B cell (primary cell): ENCODE data around the gene SSH3. TPM values are rescaled to one million over a fixed set of nuclear protein-coding genes. Genes with fewer than 3 reads are reported as not detected.

Experiments used
- ATAC-seq: fragments of 200-7000 bp; cut with Tn5 transposase; one replicate; pipeline ENCODE4 v1.10.0; 2021; ENCODE audit warnings: low read depth, mild to moderate bottlenecking, moderate number of reproducible peaks, moderate library complexity
- CTCF ChIA-PET: fragments of 350-600 bp; sonication (Branson Sonifier 250); formaldehyde crosslinking; loops from one replicate; lab custom pipeline; 2021; ENCODE audit warnings: antibody characterized with exemption, inconsistent platforms; lab: Charles Lee
- POLR2A ChIA-PET: fragments of 350-600 bp; sonication (Branson Sonifier 250); formaldehyde crosslinking; loops from one replicate; lab custom pipeline; 2021; ENCODE audit warnings: antibody characterized with exemption; lab: Charles Lee
- DNase-seq: peaks from one replicate; pipeline ENCODE4 v3.0.0; 2013
- H2AFZ ChIP-seq: 2 replicates; pipeline ENCODE4 v1.6.1; 2012; ENCODE audit warnings: mild to moderate bottlenecking, low read depth, low read length; ENCODE audit not compliant: insufficient read depth, poor library complexity, severe bottlenecking
- H3K27ac ChIP-seq, 2 donors: 1 replicate in 1 of 2; 2 replicates in 1 of 2; pipeline ENCODE4 v1.5.1; 2012 to 2013; ENCODE audit warnings: low read length in 2 of 2, mild to moderate bottlenecking in 2 of 2, moderate library complexity in 1 of 2
- H3K27me3 ChIP-seq, 4 experiments: fragments of 200-600 bp in 1 of 4; sonication (generic) in 1 of 4; replicated peaks in 1 of 4; 1 replicate in 2 of 4; 2 replicates in 2 of 4; pipeline versions ENCODE4 v1.6.1 to v1.7.0; 2013 to 2016; ENCODE audit warnings: low read length in 3 of 4, mild to moderate bottlenecking in 2 of 4, mixed read lengths in 1 of 4, moderate library complexity in 1 of 4; ENCODE audit not compliant: insufficient read depth in 4 of 4, control insufficient read depth in 3 of 4; ENCODE audit errors: control extremely low read depth in 1 of 4
- H3K36me3 ChIP-seq, 2 experiments: replicated peaks in 1 of 2; 1 replicate in 1 of 2; 2 replicates in 1 of 2; pipeline versions ENCODE4 v1.6.1 to v1.7.1; 2013; ENCODE audit warnings: low read length in 1 of 2; ENCODE audit not compliant: insufficient read depth in 2 of 2, control insufficient read depth in 1 of 2; ENCODE audit errors: control extremely low read depth in 1 of 2, extremely low read depth in 1 of 2
- H3K4me1 ChIP-seq, 2 donors: fragments of 200-600 bp in 1 of 2; sonication (generic) in 1 of 2; 1 replicate in 1 of 2; 2 replicates in 1 of 2; pipeline versions ENCODE4 v1.5.1 to v1.6.1; 2013 to 2017; ENCODE audit warnings: low read length in 2 of 2; ENCODE audit not compliant: control insufficient read depth in 2 of 2, insufficient read depth in 2 of 2
- H3K4me2 ChIP-seq: replicated peaks from 2 replicates; pipeline ENCODE3; 2012; ENCODE audit warnings: mild to moderate bottlenecking, low read depth, low read length; ENCODE audit not compliant: poor library complexity, severe bottlenecking
- H3K4me3 ChIP-seq, 5 experiments: fragments of 200-600 bp in 1 of 5; sonication (generic) in 1 of 5; 1 replicate in 3 of 5; 2 replicates in 2 of 5; pipeline versions ENCODE4 v1.5.1 to v1.7.0; 2011 to 2016; ENCODE audit warnings: low read length in 4 of 5, mild to moderate bottlenecking in 4 of 5, low read depth in 2 of 5, control low read depth in 1 of 5, moderate library complexity in 1 of 5; ENCODE audit not compliant: insufficient read depth in 1 of 5; ENCODE audit errors: control extremely low read depth in 1 of 5, extremely low read depth in 1 of 5
- H3K79me2 ChIP-seq: fragments of 200-600 bp; sonication (generic); one replicate; pipeline ENCODE4 v1.6.0; 2016; ENCODE audit warnings: low read length; ENCODE audit not compliant: control insufficient read depth, insufficient read depth
- H3K9ac ChIP-seq: fragments of 200-600 bp; sonication (generic); 2 replicates; pipeline ENCODE4 v1.6.1; 2017; ENCODE audit warnings: mild to moderate bottlenecking, low read length, moderate library complexity
- H3K9me3 ChIP-seq, 3 donors: one replicate each; pipeline versions ENCODE4 v1.6.1 to v1.7.1; 2013; ENCODE audit warnings: low read length in 2 of 3; ENCODE audit not compliant: control insufficient read depth in 2 of 3, insufficient read depth in 1 of 3; ENCODE audit errors: control extremely low read depth in 1 of 3
- H4K20me1 ChIP-seq: 2 replicates; pipeline ENCODE4 v1.6.0; 2012; ENCODE audit warnings: mild to moderate bottlenecking, low read length; ENCODE audit not compliant: insufficient read depth, control insufficient read depth, poor library complexity, severe bottlenecking
- H3K27ac Mint-ChIP-seq: one replicate; pipeline ENCODE4 v1.8.0; 2021; ENCODE audit warnings: mixed read lengths
- H3K27me3 Mint-ChIP-seq: one replicate; pipeline ENCODE4 v1.8.0; 2021; ENCODE audit warnings: mixed read lengths
- H3K4me1 Mint-ChIP-seq: one replicate; pipeline ENCODE4 v1.8.0; 2021; ENCODE audit warnings: mixed read lengths
- H3K4me3 Mint-ChIP-seq: one replicate; pipeline ENCODE4 v1.8.0; 2021; ENCODE audit warnings: mixed read lengths
- H3K9me3 Mint-ChIP-seq: one replicate; pipeline ENCODE4 v1.8.0; 2022; ENCODE audit warnings: mixed read lengths; ENCODE audit not compliant: insufficient read depth
- CTCF ChIP-seq: fragments of 200-600 bp; IDR thresholded peaks from one replicate; pipeline ENCODE4 v1.8.0; 2022; ENCODE audit warnings: antibody characterized with exemption, mild to moderate bottlenecking
- EZH2 ChIP-seq: IDR thresholded peaks from 2 replicates; pipeline ENCODE4 v1.6.1; 2012; ENCODE audit warnings: borderline replicate concordance, low read depth, mild to moderate bottlenecking, moderate library complexity, low read length; ENCODE audit not compliant: insufficient read depth, poor library complexity, severe bottlenecking
- WGBS: methylation state at CpG from one replicate; pipeline ENCODE4 v1.1.5; 2013; ENCODE audit warnings: missing lambda C conversion rate; ENCODE audit not compliant: insufficient coverage; 5-methylcytosine and 5-hydroxymethylcytosine counted together
- intact Hi-C: fragments of 100-400 bp; cut with micrococcal nuclease; formaldehyde crosslinking; loops from one replicate; pipeline ENCODE4 v1.10.0; 2022
- polyA plus RNA-seq: library from polyadenylated mRNA; depleted of rRNA; stranded (reverse); fragments of >200 nt; gene quantifications from 2 replicates; pipeline ENCODE4 v1.2.3, GENCODE V29; 2012
- total RNA-seq, 2 donors: library from RNA; stranded (reverse); fragments of 120-200 nt in 1 of 2; gene quantifications; 1 replicate in 1 of 2; 2 replicates in 1 of 2; pipeline versions ENCODE4 v1.2.3 to v1.2.4, GENCODE V29; 2013 to 2022

SSH3 gene
- total and polyA plus RNA-seq, 2 donors (not counting 1 experiment from before 2014, with no cell fraction given): 4.0 to 7.2 TPM

DNA sequence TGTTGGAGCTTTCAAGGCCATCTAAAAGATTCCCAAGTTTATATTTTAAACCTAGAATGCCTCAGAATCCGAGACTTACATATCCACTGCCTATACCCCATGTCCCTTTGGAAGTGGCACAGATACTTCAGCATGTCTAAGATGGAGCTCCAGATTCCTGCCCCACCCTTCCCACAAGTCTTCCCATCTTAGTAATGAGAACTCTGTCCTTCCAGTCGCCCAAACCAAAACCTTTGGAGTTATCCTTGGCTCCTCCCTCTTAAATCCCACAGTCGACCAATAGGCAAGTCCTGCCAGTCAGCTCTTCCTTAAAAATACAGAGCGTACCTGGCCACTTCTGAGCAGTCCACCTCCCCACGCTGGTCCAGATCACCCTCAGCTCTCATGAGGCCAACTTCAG, 45.7 kb downstream of the SSH3 start:
- TF ChIP-seq EZH2: no peak
- TF ChIP-seq CTCF: no peak
- Histone ChIP-seq H3K9me3 (no peaks in the 10 kb centered on the region), H4K20me1 (peaks cover 20% of the 10 kb centered on the region), H3K4me2 (peak overlapping the region; percentile 57), H3K9ac (no peak overlapping the region), H3K27me3 (no peaks in the 10 kb centered on the region), H2AFZ (no peak overlapping the region), H3K4me1 (peaks cover 70 to 88% of the 10 kb centered on the region in 2 donors), H3K79me2 (peaks cover 60% of the 10 kb centered on the region), H3K36me3 (peaks cover 0 to 9% of the 10 kb centered on the region in 2 experiments), H3K27ac (peak overlapping the region in 1 of 2 donors; percentile 65), H3K4me3 (no peak overlapping the region)
- ATAC-seq (no peak), DNase-seq (no peak)
- Mint-ChIP-seq H3K27me3 (no peaks in the 10 kb centered on the region), H3K4me3 (no peak overlapping the region), H3K9me3 (no peaks in the 10 kb centered on the region), H3K4me1 (peaks cover 78% of the 10 kb centered on the region), H3K27ac (peak overlapping the region; percentile 84)
- intact Hi-C loops: loop anchor here (10.0 kb wide), 1 partner anchor 234 kb away; the partner anchor contains the start of gene KDM2A
- 95% methylated on average over 5 of the region's 5 CpGs for WGBS
- ChIA-PET POLR2A (interaction anchor here (0.6 to 0.7 kb wide), 4 partner anchors 11 to 32 kb away, joined by 3 to 4 read pairs (median 4); partner anchors contain the start of gene CLCF1), CTCF (interaction anchor here (1.2 to 39.5 kb wide), 5 partner anchors 23 to 109 kb away, joined by 3 to 2379 read pairs (median 4); partner anchors contain the start of genes ANKRD13D, CLCF1, POLD4 and RAD9A)

GRCh38 chr11:67349457-67349856, 46.1 kb downstream of the SSH3 start:
- Mint-ChIP-seq H3K4me3 (peak overlapping the region; percentile 65), H3K27ac (peak overlapping the region; percentile 84), H3K9me3 (no peaks in the 10 kb centered on the region), H3K4me1 (peaks cover 79% of the 10 kb centered on the region), H3K27me3 (no peaks in the 10 kb centered on the region)
- ChIA-PET CTCF (interaction anchor here (1.0 to 39.5 kb wide), 6 partner anchors 22 to 109 kb away, joined by 3 to 2379 read pairs (median 4); partner anchors contain the start of genes ANKRD13D, CLCF1, POLD4 and RAD9A), POLR2A (interaction anchor here (0.7 to 1.2 kb wide), 4 partner anchors 22 to 32 kb away, joined by 3 to 7 read pairs (median 4); partner anchors contain the start of gene CLCF1)
- intact Hi-C loops: loop anchor here (10.0 kb wide), 1 partner anchor 235 kb away; the partner anchor contains the start of gene KDM2A
- no peaks in the 10 kb centered on the region for H3K27me3 ChIP-seq
- no peaks in the 10 kb centered on the region for H3K9me3 ChIP-seq
- peaks cover 20% of the 10 kb centered on the region for H4K20me1 ChIP-seq
- H3K79me2 ChIP-seq: peaks cover 60% of the 10 kb centered on the region
- WGBS: 94% methylated on average over 2 of the region's 2 CpGs
- peaks cover 0 to 9% of the 10 kb centered on the region in 2 experiments for H3K36me3 ChIP-seq
- H2AFZ ChIP-seq: no peak overlapping the region
- ATAC-seq (no peak), DNase-seq (no peak)
- no peak overlapping the region for H3K9ac ChIP-seq
- peaks cover 70 to 88% of the 10 kb centered on the region in 2 donors for H3K4me1 ChIP-seq
- H3K27ac ChIP-seq: peak overlapping the region; percentile 36 to 65
- no peak overlapping the region for H3K4me3 ChIP-seq
- no peak for TF ChIP-seq EZH2
- no peak for TF ChIP-seq CTCF
- peak overlapping the region; percentile 57 for H3K4me2 ChIP-seq
